Measurements from ENCODE around the gene NAA60.
"Not testable (repeated sequence)": the region's sequence is repeated elsewhere in the genome, so short reads cannot be mapped to it uniquely, and the experiment has no call there.

The NAA60 gene

DNA sequence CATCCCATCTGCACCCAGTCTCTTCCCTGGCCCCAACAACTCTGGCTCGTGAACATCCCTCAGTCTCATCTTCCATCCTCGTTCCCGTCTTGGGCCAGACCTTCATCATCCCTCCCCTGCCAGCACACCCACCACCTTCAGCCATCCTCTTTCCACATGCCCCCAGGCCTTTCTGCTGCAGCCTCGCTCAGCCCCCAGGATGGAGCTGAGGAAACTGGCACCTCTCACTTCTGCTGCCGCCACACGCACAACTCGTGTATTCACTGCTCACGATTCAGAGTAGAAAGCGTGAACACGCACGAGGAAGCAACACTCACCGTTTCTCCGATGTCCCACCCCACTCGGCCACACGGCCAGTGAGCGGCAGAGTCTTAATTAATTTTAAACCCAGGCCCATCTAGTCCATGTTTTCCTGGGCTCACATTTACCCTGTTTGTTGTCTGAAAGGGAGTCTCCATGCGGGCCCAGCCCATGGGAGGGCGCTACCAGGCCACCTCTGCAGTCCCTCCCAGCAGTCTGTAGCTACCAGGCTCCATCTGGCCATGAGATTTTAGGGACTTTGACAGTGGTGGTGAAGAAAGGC is 39.3 kb downstream of the NAA60 start:
- DNase-seq (ENCODE audit: low read depth, low spot score): no peak

DNA sequence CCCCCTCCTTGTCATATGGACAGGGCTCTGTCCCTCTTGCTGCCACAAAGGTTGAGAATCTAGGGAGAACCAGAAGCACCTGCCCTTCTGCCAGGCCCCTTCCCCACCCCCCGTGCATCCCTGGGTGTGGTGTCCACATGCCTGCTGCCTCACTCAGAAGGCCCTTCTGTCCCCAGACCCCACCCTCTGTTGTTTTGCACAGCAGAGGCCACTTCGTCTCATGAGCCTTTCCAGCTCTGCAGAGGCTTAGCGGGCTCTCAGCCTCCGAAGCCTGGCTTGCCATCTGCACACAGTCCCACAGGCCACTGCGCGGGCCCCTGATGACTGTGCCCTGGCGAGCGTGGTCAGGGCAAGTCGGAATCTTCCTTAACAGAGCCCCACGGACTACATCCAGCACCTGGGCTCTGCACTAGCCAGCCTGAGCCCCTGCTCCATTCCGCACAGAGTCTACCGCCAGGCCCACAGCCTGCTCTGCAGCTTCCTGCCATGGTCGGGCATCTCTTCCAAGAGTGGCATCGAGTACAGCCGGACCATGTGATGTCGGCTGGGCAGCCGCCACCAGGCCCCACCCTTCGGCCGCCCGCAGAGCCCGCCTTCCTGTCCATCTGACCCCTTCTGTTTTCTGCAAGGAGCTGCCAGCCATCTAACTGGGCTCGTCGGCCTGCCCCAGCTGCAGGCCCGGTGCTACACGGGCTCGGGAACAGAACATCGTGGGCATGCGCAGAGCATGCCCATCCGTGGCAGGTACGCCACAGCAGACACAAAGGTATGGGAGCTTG is 41.0 kb downstream of the NAA60 start:
- DNase-seq (ENCODE audit: low read depth, low spot score): no peak

DNA sequence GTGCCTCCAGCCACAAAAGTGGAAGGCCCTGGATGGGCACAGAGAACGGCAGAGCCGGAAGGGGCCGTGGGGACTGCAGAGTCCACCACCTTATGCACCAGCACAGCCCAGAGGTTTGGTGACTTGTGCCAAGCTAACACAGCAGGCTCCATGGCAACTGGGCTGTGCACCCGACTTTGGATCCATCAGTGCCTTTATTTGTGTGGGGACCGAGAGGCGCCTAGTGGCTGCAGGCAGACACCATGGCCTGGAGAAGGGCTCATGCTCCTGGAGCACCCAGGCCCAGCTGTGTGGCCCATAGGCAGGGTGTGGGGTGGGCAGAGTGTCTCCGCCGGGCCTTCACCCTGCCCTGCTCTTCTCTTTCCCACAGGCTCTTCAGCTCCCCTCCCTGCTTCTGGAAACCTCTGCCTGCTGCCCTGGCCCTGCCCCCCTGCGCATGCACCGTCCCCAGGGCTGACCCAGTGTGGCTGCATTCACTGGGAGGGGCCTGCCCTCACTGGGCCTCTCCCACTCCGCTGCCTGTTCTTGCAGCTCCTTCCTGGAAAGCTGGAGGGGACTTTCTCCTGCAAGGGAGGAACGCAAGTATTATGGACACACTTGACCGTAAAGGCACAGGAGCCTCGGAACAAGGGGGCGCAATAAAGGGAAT is 41.7 kb downstream of the NAA60 start:
- no peak for DNase-seq (ENCODE audit: low read depth, low spot score)

DNA sequence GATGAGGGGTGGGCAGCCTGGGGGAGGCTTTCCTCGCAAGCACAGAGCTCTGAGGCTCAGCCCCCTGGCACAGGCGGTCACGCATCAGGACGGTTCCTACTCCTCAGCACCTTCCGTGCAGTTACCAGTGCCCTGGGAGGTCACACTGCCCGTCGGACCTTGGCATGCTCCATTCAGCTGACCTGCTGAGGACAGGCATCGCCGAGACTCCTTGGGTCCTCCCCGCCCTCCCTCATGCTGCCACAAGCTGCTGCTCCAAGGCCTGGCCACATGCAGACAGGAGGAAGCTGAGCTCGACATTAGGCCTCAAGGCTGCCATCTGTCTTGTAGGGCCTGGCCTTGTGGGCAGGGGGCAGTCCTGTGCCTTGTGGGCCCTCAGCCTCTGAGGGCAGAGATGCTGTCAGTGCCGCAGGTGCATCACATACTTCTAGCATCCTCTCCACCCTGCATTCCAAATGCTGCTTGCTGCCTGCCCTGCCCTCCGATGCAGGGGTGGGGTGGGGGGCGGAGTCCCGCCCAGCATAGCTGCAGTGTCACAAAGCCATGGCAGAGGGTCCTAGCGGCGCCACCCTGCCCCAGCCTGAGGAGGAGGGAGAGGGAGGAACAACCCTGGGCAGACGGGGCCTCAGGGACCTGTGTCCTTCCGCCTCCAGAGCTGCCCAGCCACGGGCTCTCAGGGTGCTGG is 42.5 kb downstream of the NAA60 start:
- no peak for DNase-seq (ENCODE audit: low read depth, low spot score)

DNA sequence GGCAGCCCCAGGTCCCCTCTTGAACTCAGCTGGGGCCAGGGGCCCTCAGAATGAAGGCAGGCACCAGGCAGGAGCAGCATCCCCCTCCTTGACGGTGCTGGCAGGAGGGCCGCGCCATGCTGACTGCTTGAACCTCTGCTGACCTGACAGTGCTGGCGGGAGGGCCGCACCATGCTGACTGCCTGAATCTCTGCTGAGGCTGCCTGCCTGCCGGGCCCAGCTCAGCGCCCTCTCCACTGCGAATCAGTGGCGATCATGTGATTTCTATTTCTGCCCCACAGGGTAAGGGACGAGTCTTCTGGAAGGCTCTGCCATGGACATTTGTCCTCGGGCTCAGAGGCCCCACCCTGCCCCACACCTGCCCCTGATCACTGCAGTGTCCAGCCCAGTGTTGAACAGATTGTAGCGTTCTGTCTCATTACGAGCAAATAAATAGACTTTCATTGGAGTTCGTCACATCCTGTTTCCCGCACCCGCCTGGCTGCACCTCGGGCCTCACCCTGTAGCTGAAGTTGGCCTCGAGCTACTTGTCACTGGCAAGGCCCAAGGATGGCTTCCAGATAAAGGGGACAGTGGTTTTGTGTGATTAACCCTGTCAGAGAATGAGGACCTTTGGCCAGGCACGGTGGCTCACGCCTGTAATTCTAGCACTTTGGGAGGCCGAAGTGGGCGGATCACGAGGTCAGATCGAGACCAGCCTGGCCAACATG is 43.2 kb downstream of the NAA60 start:
- no peak for DNase-seq (ENCODE audit: low read depth, low spot score)

DNA sequence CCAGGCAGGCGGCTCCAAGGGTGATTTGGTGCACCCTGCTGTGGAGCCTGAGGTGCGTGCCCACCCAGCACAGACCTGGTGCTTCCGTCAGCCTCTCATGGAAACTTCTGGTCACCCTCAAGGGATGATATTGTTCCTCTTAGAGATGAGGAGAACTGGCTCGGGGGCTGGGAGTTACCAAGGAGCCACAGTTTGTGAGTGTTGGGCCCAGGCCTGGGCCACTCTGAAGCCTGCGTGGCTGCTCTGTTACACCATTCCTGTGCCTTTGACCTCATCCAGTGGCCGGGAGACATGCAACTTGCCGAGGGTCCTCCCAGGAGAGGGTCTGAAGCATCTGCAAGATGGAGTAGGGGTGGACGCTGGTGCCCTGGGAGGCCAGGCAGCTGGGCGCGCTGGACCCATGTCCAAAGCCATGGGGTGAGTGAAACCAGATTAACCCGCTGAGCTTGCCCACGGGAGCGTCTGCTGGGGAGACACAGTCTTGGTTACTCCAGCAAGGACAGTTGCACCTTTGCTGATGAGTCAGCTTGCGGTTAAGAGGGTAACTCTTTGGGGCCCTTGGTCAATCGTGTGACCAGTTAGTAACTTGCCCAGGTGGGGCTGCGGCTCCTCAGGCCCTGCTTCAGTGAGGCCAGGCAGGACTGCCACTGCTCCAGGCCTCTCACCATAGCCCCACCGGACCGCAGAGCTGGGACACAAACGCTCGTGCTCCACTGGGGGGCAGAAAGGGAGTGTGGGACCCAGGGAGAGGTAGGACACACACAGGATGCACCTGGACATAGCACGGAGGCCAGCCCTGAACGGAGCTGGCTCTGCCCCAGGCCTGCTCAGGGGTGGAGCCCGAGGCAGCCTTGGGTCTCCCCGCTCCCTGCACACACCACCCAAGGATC is 44.3 kb downstream of the NAA60 start:
- DNase-seq (ENCODE audit: low read depth, low spot score): no peak

DNA sequence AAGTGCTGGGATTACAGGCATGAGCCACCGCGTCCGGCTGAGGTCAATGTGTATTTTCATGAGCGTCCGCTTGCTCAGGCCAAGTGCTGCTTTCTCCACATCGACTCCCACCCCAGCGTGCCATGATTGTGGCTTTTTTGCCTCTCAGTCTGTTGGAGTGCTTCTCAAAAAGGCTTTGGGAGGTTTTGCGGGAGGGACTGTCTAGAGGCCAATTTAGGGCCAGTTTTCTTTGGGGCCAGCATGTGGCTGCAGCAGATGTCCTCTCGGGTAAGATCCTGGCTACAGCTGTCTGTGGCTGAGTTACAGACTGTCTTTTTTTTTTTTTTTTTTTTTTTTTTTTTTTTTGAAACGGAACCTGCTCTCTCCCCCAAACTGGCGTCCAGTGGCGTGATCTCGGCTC is 45.3 kb downstream of the NAA60 start:
- DNase-seq (ENCODE audit: low read depth, low spot score): no peak

DNA sequence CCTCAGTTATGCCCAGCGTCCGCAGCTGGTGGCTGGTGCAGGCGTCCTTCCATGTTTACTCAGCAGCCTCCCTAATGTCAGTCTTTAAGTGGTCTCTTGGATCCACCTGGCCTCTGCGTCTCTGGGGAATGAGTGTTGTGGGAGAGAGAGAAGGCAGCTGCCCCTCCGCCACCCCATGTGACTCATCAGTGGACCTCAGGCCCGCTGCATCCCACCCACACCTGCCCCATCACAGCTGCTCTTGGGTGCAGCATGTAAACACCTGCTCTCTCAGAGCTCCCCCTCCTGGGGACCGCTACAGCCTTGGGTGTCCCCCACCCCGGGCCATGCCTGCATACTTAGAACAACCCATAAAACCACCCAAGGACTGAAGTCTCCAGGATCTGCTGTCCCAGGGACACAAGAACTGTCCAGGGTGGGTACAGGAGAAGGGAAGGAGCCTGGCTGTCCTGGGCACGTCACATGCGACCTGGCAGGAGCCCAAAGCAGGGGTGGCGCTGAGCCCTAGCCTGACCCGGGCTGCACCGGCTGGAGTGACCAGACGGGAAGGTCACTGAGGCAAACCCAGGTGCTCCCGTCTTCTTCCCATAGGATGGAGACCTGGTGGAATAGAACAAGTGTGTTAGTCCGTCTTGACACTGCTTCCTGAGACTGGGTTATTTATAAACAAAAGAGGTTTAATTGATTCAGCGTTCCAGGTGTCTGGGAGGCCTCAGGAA is 47.6 kb downstream of the NAA60 start:
- DNase-seq (ENCODE audit: low read depth, low spot score): no peak

DNA sequence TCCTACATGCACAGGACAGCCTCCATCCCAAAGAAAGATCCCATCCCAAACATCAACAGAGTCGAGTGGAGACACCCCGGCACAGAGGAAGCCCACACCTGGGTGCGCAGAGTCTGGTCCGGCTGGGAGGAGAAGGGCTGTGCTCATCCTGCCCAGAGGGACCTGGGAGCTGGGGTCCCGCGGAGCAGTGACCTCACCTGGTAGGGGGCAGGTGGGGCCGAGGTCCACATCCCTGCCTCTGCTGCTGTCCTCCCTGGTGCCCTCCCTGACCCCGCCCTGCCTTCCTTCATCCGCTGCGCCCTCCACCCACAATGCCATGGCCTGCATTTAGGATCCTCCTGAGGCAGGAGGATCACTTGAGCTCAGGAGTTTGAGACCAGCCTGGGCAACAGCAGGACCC is 48.9 kb downstream of the NAA60 start:
- no peak for DNase-seq (ENCODE audit: low read depth, low spot score)

DNA sequence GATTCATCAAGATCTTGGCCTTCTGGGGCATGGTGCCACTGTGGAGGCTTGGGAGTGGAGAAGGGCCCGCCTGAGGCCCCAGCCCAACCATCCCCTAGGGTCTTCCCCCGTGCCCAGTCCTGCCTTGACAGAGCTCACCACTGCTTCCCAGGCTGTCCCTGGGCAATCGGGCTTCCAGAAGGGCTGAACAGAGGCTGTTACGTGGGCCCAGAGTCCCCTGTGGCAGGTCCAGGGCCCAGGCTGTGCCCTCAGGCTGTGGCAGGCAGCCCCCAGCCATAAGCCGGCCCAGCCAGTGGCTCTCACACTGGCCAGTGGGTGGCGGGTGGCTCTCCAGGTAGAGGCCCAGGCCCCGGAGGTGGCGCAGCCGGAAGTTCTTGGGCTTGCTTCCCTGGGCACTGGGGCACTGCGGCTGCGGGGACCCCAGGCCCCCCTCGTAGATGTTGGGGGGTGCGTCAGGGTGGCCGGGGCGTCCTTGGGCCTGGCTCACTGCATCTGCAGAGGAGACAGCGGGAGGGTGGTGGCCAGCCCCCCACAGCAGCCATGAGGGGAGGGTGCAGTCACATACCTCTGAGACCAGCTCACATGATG is 51.0 kb downstream of the NAA60 start:
- no peak for DNase-seq (ENCODE audit: low read depth, low spot score)

DNA sequence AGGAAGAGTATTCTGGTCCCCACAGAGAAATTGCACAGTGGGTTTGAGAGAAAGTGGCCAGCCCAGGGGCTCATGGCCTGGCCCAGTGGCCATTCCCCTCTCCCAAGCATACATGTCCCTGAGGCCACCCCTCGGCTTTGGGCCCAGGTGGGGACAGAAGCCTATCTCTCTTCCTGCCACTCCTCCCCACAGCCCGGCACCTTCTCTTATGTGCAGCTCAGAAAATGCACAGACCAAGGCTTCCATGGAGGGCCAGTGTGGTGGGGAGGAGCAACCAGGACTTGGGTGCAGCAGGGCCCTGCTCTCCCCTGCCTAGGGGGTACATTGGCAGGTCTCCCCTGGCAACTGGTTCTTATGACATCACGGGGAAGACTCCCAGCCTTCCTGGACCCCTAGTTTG is 51.7 kb downstream of the NAA60 start, which contains the start of gene C16orf90:
Gene C16orf90 (minus strand): TSS at position 314 of the 400 bp plus-strand sequence. CDS start 68 bp downstream, at position 246.
- DNase-seq (ENCODE audit: low read depth, low spot score): no peak

DNA sequence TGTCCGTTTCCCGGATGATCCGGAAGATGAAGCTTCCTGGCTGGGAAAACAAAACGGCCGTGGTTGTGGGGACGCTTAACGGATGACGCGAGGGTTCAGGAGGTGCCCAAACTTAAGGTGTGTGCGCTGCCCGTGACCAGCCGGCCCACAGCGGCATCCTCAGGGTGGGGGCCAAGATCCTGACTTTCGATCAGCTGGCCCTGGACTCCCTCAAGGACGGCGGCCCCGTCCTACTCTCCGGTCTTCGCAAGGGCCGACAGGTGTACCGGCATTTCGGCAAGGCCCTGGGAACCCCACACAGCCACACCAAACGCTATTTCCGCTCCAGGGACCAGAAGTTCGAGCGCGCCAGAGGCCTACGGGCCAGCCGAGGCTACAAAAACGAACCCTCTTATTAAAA is 52.9 kb downstream of the NAA60 start:
- no peak for DNase-seq (ENCODE audit: low read depth, low spot score)

DNA sequence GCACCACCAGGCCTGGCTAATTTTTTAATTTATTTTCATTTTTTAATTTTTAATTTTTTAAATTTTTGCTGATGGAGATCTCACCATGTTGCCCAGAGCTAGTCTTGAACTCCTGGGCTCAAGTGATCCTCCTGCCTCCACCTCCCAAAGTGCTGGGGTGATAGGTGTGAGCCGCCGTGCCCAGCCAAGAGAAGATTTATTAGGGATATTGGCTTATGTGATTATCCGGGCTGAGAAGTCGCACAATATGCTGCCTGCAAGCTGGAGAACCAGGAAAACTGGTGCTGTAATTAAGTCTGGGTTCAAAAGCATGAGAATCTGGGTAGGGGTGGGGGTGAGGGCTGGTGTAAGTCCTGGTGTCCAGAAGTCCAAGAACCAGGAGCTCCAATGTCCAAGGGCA is 54.3 kb downstream of the NAA60 start:
- DNase-seq (ENCODE audit: low read depth, low spot score): no peak

DNA sequence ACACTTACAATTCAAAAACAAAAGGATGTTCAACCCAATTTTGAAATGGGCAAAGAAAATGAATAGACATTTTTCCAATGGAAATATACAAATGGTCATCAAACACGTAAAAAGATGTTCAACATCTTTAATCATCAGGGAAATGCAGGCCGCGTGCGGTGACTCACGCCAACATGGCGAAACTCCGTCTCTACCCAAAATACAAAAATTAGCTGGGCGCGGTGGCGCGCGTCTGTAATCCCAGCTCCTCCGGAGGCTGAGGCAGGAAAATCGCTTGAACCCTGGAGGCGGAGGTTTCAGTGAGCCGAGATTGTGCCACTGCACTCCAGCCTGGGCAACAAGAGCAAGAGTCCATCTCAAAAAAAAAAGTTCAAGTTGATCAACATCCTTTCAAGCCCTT is 55.5 kb downstream of the NAA60 start:
- DNase-seq (ENCODE audit: low read depth, low spot score): no peak

DNA sequence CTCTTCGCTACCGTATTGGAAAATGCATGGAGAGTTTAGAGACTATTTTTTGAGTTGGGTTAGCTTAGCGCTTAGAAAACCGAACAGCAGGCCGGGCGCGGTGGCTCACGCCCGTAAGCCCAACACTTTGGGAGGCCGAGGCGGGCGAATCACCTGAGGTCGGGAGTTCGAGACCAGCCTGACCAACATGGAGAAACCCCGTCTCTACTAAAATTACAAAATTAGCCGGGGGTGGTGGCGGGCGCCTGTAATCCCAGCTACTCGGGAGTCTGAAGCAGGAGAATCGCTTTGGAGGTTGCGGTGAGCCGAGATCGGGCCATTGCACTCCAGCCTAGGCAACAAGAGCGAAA is 57.9 kb downstream of the NAA60 start:
- DNase-seq (ENCODE audit: low read depth, low spot score): not testable (repeated sequence)

DNA sequence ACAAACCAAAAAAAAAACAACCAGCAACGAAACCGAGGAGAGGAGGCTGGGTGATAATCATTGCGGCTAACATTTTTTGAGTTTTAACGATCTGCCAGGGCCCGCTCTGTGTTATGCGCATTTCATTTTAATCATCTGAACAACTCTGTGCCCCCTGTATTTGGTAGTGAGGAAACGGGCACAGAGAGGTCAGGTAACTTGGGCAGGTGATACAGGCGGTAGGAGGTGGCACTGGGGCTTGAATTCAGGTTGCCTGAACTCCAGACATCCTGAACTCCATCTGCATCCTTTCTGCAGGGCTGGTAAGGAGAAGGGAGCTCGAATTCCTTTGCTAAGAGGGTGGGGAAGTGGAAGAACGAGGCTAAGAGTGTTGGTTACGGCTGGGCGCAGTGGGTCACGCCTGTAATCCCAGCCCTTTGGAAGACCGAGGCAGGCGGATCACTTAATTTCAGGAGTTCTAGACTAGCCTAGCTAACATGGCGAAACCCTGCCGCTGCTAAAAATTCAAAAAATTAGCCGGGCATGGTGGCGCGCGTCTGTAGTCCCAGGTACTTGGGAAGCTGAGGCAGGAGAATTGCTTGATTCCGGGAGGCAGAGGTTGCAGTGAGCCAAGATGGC is 58.4 kb downstream of the NAA60 start:
- no peak for DNase-seq (ENCODE audit: low read depth, low spot score)

DNA sequence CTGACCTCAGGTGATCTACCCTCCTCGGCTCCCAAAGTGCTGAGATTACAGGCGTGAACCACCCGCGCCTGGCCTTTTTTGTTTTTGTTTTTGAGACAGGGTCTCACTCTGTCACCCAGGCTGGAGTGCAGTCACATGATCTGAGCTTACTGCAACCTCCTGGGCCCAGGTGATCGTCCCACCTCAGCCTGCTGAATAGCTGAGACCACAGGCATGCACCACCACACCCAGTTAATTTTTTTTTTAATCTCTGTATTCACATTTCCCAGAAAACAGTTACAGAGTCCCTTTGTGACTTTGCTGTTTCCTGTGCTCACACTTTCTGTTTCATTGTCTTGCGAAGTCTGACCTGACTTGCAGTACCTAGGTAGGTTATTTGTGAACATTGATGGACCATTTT is 60.0 kb downstream of the NAA60 start:
- DNase-seq (ENCODE audit: low read depth, low spot score): no peak

DNA sequence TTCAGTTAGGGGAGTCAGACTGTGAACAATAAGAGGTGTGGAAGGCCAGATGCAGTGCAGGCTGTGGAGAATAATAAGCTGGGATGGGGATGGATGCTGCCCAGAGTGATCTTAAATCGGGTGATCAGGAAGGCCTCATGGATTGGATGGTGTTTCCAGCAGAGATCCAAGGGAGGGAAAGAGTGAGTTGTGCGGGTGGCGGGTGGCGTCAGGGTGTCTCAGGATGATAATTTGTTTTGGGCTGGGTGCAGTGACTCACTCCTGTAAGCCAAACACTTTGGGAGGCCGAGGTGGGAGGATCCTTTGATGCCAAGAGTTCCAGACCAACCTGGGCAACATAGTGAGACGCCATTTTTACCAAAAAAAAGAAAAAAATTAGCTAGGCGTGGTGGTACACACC is 65.3 kb downstream of the NAA60 start:
- no peak for DNase-seq (ENCODE audit: low read depth, low spot score)

DNA sequence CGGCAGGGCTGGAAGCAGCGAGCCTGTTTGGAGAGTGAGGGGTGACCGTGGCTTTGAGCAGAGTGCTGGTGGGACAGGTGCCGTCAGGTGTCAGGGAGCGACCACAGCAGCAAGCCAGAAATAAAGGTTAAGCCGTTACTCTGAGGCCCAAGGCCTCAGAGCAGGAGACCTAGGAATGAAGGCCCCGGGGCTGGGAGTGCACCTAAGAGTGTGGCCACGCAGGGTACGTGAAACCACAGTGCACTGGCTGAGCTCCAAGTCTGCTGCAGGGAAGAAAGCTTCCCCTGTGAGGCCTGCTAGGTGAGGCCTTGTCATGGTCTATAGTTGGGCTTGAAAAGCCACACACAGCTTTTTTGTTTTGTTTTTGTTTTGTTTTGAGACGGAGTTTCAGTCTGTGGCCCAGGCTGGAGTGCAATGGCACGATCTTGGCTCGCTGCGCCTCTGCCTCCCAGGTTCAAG is 66.0 kb downstream of the NAA60 start:
- DNase-seq (ENCODE audit: low read depth, low spot score): no peak

All from brain pericyte (primary cell).